DND-41 (cell line): ENCODE measurements around the gene UBLCP1.
"Not testable (repeated sequence)": the region's sequence is repeated elsewhere in the genome, so short reads cannot be mapped to it uniquely, and the experiment has no call there.

Source experiments
- ATAC-seq: fragments of 200-7000 bp; cut with Tn5 transposase; 3 replicates; pipeline ENCODE4 v1.9.1; 2021; ENCODE audit warnings: low read depth; ENCODE audit not compliant: insufficient read depth
- DNase-seq: peaks from one replicate; pipeline ENCODE4 v3.0.0-alpha.2; 2020
- H2AFZ ChIP-seq: 2 replicates; pipeline ENCODE4 v1.6.0; 2012; ENCODE audit warnings: low read depth, low read length
- H3K27ac ChIP-seq: 2 replicates; pipeline ENCODE4 v1.5.1; 2012; ENCODE audit warnings: low read length, inconsistent platforms
- H3K27me3 ChIP-seq: fragments of 200-600 bp; sonication (generic); 2 replicates; pipeline ENCODE4 v1.6.0; 2012; ENCODE audit warnings: low read length, mild to moderate bottlenecking, inconsistent platforms; ENCODE audit not compliant: insufficient read depth, poor library complexity
- H3K36me3 ChIP-seq: 2 replicates; pipeline ENCODE4 v1.5.1; 2012; ENCODE audit warnings: low read length, inconsistent platforms; ENCODE audit not compliant: insufficient read depth
- H3K4me1 ChIP-seq: 2 replicates; pipeline ENCODE4 v1.5.1; 2012; ENCODE audit warnings: mild to moderate bottlenecking, low read length; ENCODE audit not compliant: insufficient read depth
- H3K4me2 ChIP-seq: 2 replicates; pipeline ENCODE4 v1.6.0; 2012; ENCODE audit warnings: mild to moderate bottlenecking, moderate library complexity, low read length, inconsistent platforms; ENCODE audit not compliant: insufficient read depth
- H3K4me3 ChIP-seq, 2 experiments: fragments of 200-600 bp in 1 of 2; shearing (Covaris generic) in 1 of 2; 2 replicates each; pipeline ENCODE4 v1.5.1; 2012 to 2016; ENCODE audit warnings: inconsistent platforms in 2 of 2, low read length in 2 of 2, mild to moderate bottlenecking in 2 of 2, low read depth in 1 of 2, moderate library complexity in 1 of 2
- H3K79me2 ChIP-seq: 2 replicates; pipeline ENCODE4 v1.6.0; 2012; ENCODE audit warnings: low read length, inconsistent platforms; ENCODE audit not compliant: insufficient read depth
- H3K9ac ChIP-seq: 2 replicates; pipeline ENCODE4 v1.6.0; 2012; ENCODE audit warnings: low read depth, mild to moderate bottlenecking, inconsistent platforms, low read length, moderate library complexity
- H3K9me3 ChIP-seq: 2 replicates; pipeline ENCODE4 v1.5.1; 2012; ENCODE audit warnings: low read length, moderate library complexity, mild to moderate bottlenecking, inconsistent platforms; ENCODE audit not compliant: insufficient read depth, severe bottlenecking
- H4K20me1 ChIP-seq: 2 replicates; pipeline ENCODE4 v1.6.0; 2012; ENCODE audit warnings: low read length; ENCODE audit not compliant: insufficient read depth
- EZH2 ChIP-seq: IDR thresholded peaks from 3 replicates; pipeline ENCODE4 v1.6.1; 2012; ENCODE audit warnings: borderline replicate concordance, low read depth, mild to moderate bottlenecking, moderate library complexity, low read length, inconsistent platforms; ENCODE audit not compliant: severe bottlenecking
- TF ChIP-seq, protein P1 (sequence below): IDR thresholded peaks from 2 replicates; pipeline ENCODE4 v1.5.1; 2012; ENCODE audit warnings: borderline replicate concordance, low read length, moderate library complexity, mild to moderate bottlenecking; ENCODE audit not compliant: poor library complexity, severe bottlenecking; ENCODE audit errors: extremely low read depth

The UBLCP1 gene

DNA sequence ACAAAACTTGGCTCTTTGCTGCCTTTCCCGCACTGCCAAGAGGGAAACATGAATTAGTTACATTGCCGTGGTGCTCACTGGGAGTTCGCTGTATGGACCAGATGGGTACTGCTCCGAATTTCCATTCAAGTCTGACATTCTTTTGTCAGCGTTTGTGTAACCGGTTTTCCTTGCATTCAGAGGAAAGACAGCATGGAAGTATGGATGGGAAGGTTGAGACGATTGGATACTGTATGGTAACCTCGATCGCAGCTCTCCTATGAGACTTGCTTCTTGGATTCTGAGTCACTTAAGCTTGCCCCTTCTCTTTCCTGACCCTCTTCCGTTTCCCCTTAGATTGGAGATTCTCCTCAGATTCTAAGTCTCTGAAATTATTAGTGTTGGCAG lies 625 bp upstream of the UBLCP1 start:
- H3K4me1 ChIP-seq, result peaks cover 30% of the 10 kb centered on the region
- H3K27me3 ChIP-seq, result no peaks in the 10 kb centered on the region
- H4K20me1 ChIP-seq, result no peaks in the 10 kb centered on the region
- H3K79me2 ChIP-seq, result peaks cover 41% of the 10 kb centered on the region
- H3K9ac ChIP-seq, result peak overlapping the region; percentile 77
- H3K4me3 ChIP-seq, result peak overlapping the region; percentile 65 to 82
- TF ChIP-seq, protein P1, sequence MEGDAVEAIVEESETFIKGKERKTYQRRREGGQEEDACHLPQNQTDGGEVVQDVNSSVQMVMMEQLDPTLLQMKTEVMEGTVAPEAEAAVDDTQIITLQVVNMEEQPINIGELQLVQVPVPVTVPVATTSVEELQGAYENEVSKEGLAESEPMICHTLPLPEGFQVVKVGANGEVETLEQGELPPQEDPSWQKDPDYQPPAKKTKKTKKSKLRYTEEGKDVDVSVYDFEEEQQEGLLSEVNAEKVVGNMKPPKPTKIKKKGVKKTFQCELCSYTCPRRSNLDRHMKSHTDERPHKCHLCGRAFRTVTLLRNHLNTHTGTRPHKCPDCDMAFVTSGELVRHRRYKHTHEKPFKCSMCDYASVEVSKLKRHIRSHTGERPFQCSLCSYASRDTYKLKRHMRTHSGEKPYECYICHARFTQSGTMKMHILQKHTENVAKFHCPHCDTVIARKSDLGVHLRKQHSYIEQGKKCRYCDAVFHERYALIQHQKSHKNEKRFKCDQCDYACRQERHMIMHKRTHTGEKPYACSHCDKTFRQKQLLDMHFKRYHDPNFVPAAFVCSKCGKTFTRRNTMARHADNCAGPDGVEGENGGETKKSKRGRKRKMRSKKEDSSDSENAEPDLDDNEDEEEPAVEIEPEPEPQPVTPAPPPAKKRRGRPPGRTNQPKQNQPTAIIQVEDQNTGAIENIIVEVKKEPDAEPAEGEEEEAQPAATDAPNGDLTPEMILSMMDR, result no peak
- no peak for TF ChIP-seq EZH2
- H3K4me2 ChIP-seq, result peak overlapping the region; percentile 88
- H3K27ac ChIP-seq, result peak overlapping the region; percentile 92
- DNase-seq, result peak; percentile 21
- peak; percentile 44 for ATAC-seq
- H2AFZ ChIP-seq, result peak overlapping the region; percentile 93
- peaks cover 3% of the 10 kb centered on the region for H3K9me3 ChIP-seq
- peaks cover 7% of the 10 kb centered on the region; the same call in 1 of the 2 replicates for H3K36me3 ChIP-seq

DNA sequence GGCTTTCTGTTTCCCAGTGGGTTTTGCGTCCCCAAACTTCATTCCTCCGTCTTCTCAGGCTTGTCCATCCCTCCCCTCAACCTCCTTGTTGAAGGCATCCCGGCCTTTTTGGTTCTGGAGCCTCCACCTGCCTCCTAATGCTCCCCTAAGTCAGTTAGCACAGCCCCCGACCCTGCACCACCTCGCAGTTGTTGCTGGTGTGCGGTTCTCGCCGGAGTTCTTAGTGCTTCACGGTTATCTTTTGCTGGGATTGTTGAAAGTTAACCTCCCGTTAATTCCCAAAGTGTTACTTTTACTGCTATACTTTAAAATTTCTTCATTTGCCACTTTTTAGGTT lies 447 bp downstream of the UBLCP1 start:
- H2AFZ ChIP-seq, result peak overlapping the region; percentile 93
- H3K9ac ChIP-seq, result peak overlapping the region; percentile 77
- TF ChIP-seq, protein P1, result no peak
- no peak for TF ChIP-seq EZH2
- peaks cover 30% of the 10 kb centered on the region for H3K4me1 ChIP-seq
- peak overlapping the region; percentile 65 to 82 for H3K4me3 ChIP-seq
- no peaks in the 10 kb centered on the region for H3K27me3 ChIP-seq
- H3K36me3 ChIP-seq, result peaks cover 11% of the 10 kb centered on the region; the same call in 1 of the 2 replicates
- ATAC-seq (no peak; the same call in 2 of the 3 replicates), DNase-seq (no peak)
- H4K20me1 ChIP-seq, result no peaks in the 10 kb centered on the region
- peak overlapping the region; percentile 88 for H3K4me2 ChIP-seq
- peaks cover 41% of the 10 kb centered on the region for H3K79me2 ChIP-seq
- peaks cover 3% of the 10 kb centered on the region for H3K9me3 ChIP-seq
- peak overlapping the region; percentile 92 for H3K27ac ChIP-seq

DNA sequence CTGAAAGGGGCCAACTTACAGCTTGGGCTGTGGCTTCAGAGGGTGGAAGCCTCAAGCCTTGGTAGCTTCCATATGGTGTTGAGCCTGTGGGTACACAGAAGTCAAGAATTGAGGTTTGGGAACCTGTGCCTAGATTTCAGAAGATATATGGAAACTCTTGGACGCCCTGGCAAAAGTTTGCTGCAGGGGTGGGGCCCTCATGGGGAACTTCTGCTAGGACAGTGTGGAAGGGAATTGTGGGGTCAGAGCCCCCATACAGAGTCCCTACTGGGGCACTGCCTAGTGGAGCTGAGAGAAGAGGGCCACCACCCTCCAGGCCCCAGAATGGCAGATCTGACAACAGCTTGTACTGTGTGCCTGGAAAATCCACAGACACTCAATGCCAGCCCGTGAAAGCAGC lies 3.7 kb downstream of the UBLCP1 start:
- H4K20me1 ChIP-seq, H3K4me3 ChIP-seq, H3K27ac ChIP-seq, H3K27me3 ChIP-seq, DNase-seq, H3K4me2 ChIP-seq, ATAC-seq, H3K9me3 ChIP-seq, H2AFZ ChIP-seq, H3K9ac ChIP-seq: not testable (repeated sequence)
- Histone ChIP-seq H3K36me3 (peaks cover 36% of the 10 kb centered on the region; the same call in 1 of the 2 replicates), H3K4me1 (peaks cover 21% of the 10 kb centered on the region), H3K79me2 (peaks cover 40% of the 10 kb centered on the region)

DNA sequence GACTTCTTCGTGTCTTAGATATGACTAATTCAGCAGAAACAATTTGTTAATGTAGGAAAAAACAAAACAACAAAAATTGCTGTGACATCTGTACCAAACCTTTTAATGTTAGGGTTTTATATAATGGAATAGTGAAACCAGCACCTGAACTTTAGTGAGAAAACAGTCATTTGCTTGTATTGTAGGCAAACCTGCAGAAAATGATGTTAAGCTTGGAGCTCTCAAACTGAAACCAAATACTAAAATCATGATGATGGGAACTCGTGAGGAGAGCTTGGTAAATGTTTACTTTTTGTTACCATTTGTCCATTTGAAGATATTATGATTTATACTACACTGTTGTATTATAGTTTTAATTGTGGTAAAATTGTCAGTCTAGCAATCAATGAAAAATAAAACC lies 6.6 kb downstream of the UBLCP1 start:
- H3K9me3 ChIP-seq, result peaks cover 3% of the 10 kb centered on the region
- H2AFZ ChIP-seq, result no peak overlapping the region
- H3K4me1 ChIP-seq, result peaks cover under 1% of the 10 kb centered on the region; the same call in 1 of the 2 replicates
- H3K36me3 ChIP-seq, result peaks cover 54% of the 10 kb centered on the region; the same call in 1 of the 2 replicates
- no peak overlapping the region for H3K4me3 ChIP-seq
- no peak for TF ChIP-seq EZH2
- no peak overlapping the region for H3K9ac ChIP-seq
- ATAC-seq (no peak), DNase-seq (no peak)
- H4K20me1 ChIP-seq, result no peaks in the 10 kb centered on the region
- H3K4me2 ChIP-seq, result no peak overlapping the region
- no peaks in the 10 kb centered on the region for H3K27me3 ChIP-seq
- peaks cover 11% of the 10 kb centered on the region; the same call in 1 of the 2 replicates for H3K79me2 ChIP-seq
- no peak overlapping the region for H3K27ac ChIP-seq
